B cell (primary cell): ENCODE results near the gene C15orf40.

Experiments
- EZH2 ChIP-seq: IDR thresholded peaks from 2 replicates; pipeline ENCODE4 v1.6.1; 2012; ENCODE audit warnings: borderline replicate concordance, low read depth, mild to moderate bottlenecking, moderate library complexity, low read length; ENCODE audit not compliant: insufficient read depth, poor library complexity, severe bottlenecking
- TF ChIP-seq, protein P1 (sequence below): fragments of 200-600 bp; IDR thresholded peaks from one replicate; pipeline ENCODE4 v1.8.0; 2022; ENCODE audit warnings: antibody characterized with exemption, mild to moderate bottlenecking

DNA sequence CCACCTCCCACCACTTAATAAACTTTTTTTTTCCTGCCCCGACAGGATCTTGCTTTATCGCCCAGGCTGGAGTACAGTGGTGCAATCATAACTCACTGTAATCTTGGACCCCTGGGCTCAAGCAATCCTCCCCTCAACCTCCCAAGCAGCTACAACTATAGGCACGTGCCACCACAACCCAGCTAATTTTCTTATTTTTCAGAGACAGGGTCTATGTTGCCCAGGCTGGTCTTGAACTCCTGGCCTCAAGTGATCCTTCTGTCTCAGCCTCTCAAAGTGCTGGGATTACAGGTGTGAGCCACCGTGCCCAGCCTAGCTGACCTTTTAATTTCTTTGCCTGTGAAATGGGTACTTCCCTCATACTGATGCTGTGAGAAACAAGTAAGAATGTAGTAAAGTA, 3.9 kb upstream of the C15orf40 start:
- TF ChIP-seq, protein P1, sequence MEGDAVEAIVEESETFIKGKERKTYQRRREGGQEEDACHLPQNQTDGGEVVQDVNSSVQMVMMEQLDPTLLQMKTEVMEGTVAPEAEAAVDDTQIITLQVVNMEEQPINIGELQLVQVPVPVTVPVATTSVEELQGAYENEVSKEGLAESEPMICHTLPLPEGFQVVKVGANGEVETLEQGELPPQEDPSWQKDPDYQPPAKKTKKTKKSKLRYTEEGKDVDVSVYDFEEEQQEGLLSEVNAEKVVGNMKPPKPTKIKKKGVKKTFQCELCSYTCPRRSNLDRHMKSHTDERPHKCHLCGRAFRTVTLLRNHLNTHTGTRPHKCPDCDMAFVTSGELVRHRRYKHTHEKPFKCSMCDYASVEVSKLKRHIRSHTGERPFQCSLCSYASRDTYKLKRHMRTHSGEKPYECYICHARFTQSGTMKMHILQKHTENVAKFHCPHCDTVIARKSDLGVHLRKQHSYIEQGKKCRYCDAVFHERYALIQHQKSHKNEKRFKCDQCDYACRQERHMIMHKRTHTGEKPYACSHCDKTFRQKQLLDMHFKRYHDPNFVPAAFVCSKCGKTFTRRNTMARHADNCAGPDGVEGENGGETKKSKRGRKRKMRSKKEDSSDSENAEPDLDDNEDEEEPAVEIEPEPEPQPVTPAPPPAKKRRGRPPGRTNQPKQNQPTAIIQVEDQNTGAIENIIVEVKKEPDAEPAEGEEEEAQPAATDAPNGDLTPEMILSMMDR: no peak
- TF ChIP-seq EZH2: no peak
